HepG2 (cell line): ENCODE data around the gene TEX35. TPM values are rescaled to one million over a fixed set of nuclear protein-coding genes. Genes with fewer than 3 reads are reported as not detected.

Source experiments
- NRL ChIP-seq: sonication (generic); formaldehyde crosslinking; IDR thresholded peaks from 2 replicates; pipeline ENCODE4 v1.5.0; 2020; ENCODE audit warnings: missing genetic modification reagents, mild to moderate bottlenecking, moderate library complexity, borderline replicate concordance
- RFXAP ChIP-seq: sonication (generic); formaldehyde crosslinking; IDR thresholded peaks from 2 replicates; pipeline ENCODE4 v1.4.0; 2020; ENCODE audit warnings: missing genetic modification reagents, borderline replicate concordance
- SALL1 ChIP-seq: sonication (generic); formaldehyde crosslinking; IDR thresholded peaks from 2 replicates; pipeline ENCODE4 v1.8.0; 2022; ENCODE audit warnings: mild to moderate bottlenecking, missing genetic modification reagents
- THAP7 ChIP-seq: sonication (generic); formaldehyde crosslinking; IDR thresholded peaks from 2 replicates; pipeline ENCODE4 v1.8.1; 2023; ENCODE audit warnings: mild to moderate bottlenecking, missing genetic modification reagents
- THYN1 ChIP-seq: sonication (generic); formaldehyde crosslinking; IDR thresholded peaks from 2 replicates; pipeline ENCODE4 v1.8.1; 2023; ENCODE audit warnings: low read depth, mild to moderate bottlenecking, moderate library complexity, missing genetic modification reagents, borderline replicate concordance
- ZNF275 ChIP-seq: sonication (generic); formaldehyde crosslinking; IDR thresholded peaks from 2 replicates; pipeline ENCODE4 v1.8.0; 2022; ENCODE audit warnings: missing genetic modification reagents, mild to moderate bottlenecking, inconsistent platforms, borderline replicate concordance
- ZNF574 ChIP-seq: sonication (generic); formaldehyde crosslinking; IDR thresholded peaks from 2 replicates; pipeline ENCODE4 v1.4.0; 2020; ENCODE audit warnings: missing genetic modification reagents
- ZNF646 ChIP-seq: sonication (generic); formaldehyde crosslinking; IDR thresholded peaks from 2 replicates; pipeline ENCODE4 v1.9.0; 2021; ENCODE audit warnings: mild to moderate bottlenecking, missing genetic modification reagents
- ZNF780A ChIP-seq: sonication (generic); formaldehyde crosslinking; IDR thresholded peaks from 2 replicates; pipeline ENCODE4 v1.8.0; 2022; ENCODE audit warnings: mild to moderate bottlenecking, missing genetic modification reagents, moderate library complexity
- polyA plus RNA-seq, 8 experiments: library from polyadenylated mRNA; depleted of rRNA in 3 of 8; stranded (reverse) in 7 of 8; unstranded in 1 of 8; fragments of >200 nt; fragmentation: Illumina TruSeq in 4 of 8; extraction: Trizol in 4 of 8; gene quantifications; 2 replicates each; pipeline versions ENCODE4 v1.2.1 to v1.2.3, GENCODE V29; 2011 to 2016; ENCODE audit warnings: low read depth in 4 of 8, missing spikeins in 1 of 8, mixed read lengths in 1 of 8; ENCODE audit not compliant: insufficient read depth in 1 of 8
- total RNA-seq, 5 experiments: library from RNA; depleted of rRNA; stranded (reverse); fragments of >200 nt; fragmentation: Illumina TruSeq; extraction: Trizol; gene quantifications; 2 replicates each; pipeline ENCODE4 v1.2.3, GENCODE V29; 2016; ENCODE audit warnings: low read depth in 1 of 5

Gene TEX35
- total and polyA plus RNA-seq, 2 of the 13 experiments (the other 11 are each of a cell fraction or from before 2014, with no cell fraction given), result not detected

GRCh38 chr1:178531887-178532286, 19.0 kb downstream of the TEX35 start (continued):
- TF ChIP-seq ZNF574 (CRISPR knock-in tag) (0 out of 2 replicates have a peak, but pooled peaks have one; percentile 4), ZNF780A (no peak), THAP7 (0 out of 2 replicates have a peak, but pooled peaks have one; percentile 13), RFXAP (CRISPR knock-in tag) (no peak), NRL (CRISPR knock-in tag) (no peak), ZNF275 (CRISPR knock-in tag) (no peak), SALL1 (CRISPR knock-in tag) (0 out of 2 replicates have a peak, but pooled peaks have one; percentile 5), ZNF646 (peak; percentile 43; the same call in 1 of the 2 replicates), THYN1 (CRISPR knock-in tag) (no peak)
